SH-SY5Y (cell line): ENCODE measurements around the gene ALG9.

ENCODE experiments used
- GATA2 ChIP-seq: IDR thresholded peaks from 2 replicates; pipeline ENCODE4 v1.6.1; 2011; ENCODE audit warnings: mild to moderate bottlenecking, low read depth, low read length
- GATA3 ChIP-seq: IDR thresholded peaks from 2 replicates; pipeline ENCODE4 v1.6.1; 2011; ENCODE audit warnings: low read depth, mild to moderate bottlenecking, low read length, moderate library complexity

GRCh38 chr11:111749646-111750045 lies 121.7 kb downstream of the ALG9 start:
- TF ChIP-seq GATA2, result no peak
- TF ChIP-seq GATA3, result no peak
